A204.1 (cell line): ENCODE results near the gene ANO10.
"Not testable (repeated sequence)": the region's sequence is repeated elsewhere in the genome, so short reads cannot be mapped to it uniquely, and the experiment has no call there.

Experiments
- FAIRE-seq: peaks from 2 replicates; lab custom pipeline; 2012; peaks lifted over from hg19 to GRCh38; lab: Jason Lieb, UNC

ANO10 gene

DNA sequence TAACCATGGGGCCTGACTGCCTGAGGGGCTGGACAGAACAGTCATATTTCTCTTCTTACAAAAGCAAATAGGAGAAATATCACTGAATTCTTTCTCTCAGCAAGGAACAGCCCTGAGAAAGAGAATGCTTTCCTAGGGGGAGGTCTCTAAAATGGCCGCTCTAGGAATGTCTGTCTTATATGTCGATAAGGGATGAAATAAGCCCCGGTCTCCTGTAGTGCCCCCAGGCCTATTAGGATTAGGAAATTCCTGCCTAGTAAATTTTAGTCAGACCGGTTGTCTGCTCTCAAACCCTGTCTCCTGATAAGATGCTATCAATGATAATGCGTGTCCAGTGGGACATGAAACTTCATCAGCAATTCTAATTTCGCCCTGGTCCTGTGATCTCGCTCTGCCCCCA lies 103.3 kb downstream of the ANO10 start:
- not testable (repeated sequence) for FAIRE-seq

DNA sequence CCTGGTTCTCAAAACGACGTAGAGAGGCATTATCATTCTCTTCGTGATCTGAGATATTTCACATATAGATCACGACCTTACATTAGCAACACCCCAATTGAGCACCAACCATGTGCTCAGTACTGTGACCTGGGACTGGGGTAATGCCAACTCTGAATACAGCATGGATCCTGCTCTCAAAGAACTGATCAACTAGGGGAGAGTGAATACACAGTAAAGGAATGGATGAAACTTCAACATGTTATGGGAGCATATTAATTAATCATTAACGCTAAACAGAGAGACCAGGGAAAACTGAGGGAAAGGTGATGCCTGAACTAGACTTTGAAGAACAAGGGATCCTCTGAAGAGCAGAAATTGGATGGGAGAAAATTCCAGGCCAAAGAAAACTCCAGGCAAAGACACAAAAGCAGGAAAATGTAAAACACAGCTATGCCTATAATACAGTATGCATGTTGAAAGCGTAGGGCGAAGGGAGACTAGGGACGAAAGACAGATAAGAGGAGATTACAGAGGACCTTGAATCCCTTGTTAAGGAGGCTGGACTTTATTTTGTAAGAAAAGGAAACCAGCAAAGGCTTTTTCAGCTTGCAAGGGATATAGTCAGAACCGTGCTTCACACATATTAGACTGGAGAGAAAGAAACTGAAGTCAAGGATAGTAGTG lies 105.7 kb downstream of the ANO10 start:
- FAIRE-seq, result no peak

DNA sequence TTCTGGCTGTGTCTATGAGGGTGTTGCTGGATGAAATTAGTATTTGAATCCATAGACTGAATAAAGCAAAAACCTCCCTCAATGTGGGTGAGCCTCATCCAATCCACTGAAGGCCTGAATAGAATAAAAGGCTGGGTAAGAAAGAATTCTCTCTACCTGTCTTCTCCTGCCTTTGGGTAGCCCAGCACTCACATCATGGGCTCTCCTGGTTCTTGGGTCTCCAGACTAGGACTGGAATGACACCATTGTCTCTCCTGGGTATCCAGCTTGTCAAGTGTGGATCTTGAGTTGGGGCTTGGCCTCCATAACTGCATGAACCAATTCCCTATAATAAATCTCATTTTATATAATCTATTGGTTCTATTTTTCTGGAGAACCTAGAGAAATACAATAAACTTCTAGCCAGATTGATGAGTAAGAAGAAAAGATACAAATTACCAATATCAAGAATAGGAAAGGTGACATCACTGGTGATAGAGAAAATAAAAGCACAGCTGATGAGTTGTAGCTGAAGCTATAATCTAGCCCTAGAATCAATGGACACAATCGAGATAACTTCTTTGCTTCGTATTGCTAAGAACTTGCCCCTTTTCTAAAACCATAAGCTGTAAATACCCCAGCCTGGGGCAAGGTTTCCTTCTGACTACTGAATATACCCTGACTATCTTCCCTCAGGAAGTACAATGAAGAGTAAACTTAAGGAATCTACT lies 106.4 kb downstream of the ANO10 start:
- FAIRE-seq, result no peak

DNA sequence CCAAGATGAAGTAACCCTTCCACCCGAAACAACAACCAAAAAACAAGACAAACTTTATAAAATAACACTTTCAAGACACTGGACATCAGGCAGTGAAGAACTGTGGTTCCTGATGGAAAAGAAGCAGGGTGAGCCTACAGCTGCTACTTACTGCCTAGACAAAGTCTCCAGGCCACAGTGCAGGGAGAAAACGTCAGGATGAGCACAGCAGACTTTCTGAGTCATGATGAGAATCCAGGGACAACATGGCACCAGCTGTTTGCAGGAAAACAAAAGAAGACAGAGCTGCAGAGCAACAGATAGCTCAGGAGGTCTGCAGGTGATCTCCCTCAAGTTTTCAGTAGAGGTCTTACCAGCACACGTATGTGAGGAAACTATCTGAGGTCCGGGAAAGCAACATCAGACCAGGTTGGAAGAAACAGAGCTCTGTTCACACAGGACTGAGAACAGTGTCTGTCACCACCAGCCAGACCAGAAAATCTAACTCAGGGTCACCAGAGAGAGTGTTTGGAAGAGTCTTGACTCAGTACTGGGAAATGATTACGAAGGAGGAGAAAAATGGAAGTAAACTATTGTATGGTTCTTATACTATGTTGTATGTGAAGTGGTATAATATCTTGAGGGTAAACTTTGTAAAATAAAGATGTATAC lies 108.9 kb downstream of the ANO10 start:
- no peak for FAIRE-seq

DNA sequence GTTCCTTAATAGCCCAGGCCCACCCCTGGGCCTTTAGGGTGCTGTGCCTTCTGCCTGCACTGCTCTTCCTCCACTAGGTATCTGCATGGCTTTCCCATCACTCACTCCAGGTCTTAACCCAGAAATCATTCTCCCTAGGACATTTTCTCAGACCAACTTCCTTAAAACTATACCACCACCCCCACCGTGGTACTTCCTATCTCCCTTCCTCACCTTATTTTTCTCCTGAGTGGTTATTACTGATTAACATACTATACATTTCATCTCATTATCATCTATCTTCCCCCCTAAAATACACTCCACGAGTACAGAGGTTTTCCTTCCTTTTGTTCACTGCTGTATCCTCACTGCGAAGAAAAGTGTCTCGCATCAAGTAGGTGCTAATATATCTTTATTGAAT lies 115.2 kb downstream of the ANO10 start:
- FAIRE-seq, result no peak

DNA sequence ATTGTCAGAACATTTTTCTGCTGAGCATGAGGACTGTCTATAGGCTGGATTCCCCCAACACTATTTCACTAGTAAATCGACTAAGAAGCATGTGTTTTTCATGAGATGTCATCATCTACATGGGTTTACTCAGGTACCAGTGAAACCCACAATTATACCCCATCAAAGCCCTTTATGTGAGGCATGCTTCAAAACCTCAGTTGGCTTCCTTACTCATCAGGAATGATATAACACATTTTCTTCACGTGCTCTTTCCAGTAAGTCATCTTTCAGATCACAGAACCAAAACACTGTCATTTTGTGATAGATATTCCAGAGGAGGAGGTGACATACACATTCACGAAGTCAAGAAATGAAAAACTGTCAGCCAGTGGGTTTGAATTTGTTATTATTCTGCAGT lies 116.5 kb downstream of the ANO10 start:
- no peak for FAIRE-seq

DNA sequence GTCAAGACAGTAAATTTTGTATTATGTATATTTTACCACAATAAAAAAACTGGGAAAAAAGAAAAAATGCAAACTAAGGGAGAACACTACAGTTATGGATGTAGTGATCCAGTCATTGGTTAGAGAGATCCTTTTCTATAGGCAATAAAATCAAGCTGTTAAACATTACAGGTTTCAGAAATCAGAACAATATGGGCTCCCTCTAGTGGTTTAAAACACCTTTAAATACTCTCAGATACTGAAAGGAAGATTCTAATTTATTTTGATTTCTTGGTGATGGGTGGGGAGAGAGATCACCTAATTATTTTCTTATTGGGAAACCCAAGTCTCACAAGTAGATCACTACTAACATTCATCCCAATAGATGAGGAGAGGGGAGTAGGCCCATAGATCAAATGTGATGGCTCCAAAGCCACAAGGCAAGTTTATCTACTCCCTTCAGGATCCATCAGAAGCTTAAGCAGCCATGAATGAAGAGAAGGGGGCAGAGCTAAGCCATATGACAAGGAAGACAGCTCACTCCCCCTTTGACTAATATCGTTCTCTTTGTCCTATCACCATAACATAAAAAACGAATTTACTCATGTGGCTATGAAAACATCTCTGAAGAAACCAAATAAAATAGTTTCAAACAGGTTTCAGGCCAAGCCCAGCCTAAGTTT lies 118.6 kb downstream of the ANO10 start:
- peak; percentile 80 for FAIRE-seq

DNA sequence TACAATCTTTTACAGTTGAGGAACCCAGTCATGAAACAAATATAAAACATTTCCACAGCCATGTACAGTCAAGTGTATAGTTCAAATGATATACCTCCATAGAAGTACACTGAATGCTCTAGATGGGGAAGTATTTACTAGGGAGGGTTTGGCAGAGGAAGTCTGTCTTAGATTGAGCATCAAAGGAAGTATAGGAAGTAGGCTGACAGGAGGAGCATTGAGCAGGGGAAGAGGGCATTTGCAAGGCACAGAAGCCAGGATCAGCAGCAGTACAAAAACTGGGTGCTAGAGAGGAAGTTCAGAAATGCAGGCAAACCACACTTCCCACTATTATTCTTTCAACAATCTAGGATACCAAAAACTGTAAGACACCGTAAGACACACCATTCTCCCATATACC lies 122.6 kb downstream of the ANO10 start:
- FAIRE-seq, result no peak

DNA sequence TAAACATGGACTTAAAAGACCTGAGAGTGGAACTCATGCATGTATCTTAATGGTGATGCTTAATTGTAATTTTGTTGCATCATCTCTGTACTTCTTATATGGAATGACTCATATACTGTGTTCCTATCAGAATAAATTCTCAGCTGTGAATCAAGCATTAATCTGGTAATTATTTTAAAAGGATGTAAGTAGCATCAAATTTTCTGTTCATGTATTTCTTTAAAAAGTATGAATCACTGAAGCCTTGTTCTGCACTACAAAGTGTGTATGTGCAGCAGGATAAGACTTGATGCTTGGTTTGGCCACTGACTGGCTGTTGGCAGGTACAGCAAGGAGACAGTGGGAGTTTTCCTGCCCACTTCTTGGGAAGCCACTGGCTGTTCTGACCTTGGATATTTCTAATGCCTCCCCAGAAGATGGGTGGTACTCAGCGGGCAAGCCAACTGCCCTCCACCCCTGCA lies 123.9 kb downstream of the ANO10 start:
- no peak for FAIRE-seq

DNA sequence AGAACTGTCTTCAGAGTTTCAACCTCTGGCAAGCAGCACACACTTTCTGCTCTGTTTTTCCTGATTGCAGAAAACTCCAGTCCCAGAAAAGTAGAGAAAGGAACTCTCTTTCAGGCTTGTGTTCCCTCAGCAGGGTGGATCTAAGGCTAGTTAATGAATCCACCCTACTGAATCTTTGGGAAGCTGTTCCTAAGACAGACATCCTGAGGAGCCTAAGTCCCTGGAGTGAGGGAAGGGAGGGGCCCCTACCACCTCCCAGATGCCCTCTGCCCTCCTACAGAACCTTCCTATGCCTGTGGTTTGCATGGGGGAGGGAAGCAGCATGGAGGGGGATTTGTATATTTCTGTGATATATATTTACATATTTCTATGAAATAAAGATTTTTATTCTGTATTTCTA lies 124.4 kb downstream of the ANO10 start:
- FAIRE-seq, result no peak

DNA sequence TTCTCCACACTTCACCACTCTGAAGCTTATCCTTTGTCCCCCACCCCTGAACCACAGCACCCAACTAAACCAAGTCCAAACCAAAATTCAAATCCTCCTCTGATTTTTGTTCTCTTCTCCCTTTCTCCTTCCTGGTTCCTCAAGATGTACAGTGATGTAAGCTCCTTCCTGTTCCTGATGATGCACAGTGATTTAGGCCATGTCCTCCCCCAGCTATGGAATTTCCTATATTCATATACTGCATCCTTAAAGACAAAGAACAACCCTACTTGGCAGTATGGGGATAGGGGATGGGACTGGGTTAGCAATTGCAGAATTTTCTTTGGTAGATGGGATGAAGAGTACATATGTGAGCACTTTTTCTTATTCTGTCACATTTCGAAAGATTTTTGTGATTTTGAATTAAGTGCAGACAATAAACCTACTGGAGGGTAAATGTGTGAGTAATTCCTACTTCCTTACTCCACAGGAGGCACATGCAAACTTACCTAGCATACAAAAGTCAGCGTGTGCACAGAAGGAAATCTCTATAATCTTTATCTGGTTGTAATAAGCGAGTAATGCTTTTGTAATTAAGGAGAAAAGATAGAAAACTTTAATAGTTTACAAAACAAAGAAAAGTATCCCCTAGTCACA lies 125.0 kb downstream of the ANO10 start:
- FAIRE-seq, result no peak

DNA sequence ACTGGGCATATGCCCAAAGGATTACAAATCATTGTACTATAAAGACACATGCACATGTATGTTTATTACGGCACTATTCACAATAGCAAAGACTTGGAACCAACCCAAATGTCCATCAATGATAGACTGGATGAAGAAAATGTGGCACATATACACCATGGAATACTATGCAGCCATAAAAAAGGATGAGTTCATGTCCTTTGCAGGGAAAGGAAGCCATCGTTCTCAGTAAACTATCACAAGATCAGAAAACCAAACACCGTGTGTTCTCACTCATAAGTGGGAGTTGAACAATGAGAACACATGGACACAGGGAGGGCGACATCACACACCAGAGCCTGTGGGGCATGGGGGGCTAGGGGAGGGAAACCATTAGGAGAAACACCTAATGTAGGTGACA lies 128.9 kb downstream of the ANO10 start:
- FAIRE-seq, result not testable (repeated sequence)

DNA sequence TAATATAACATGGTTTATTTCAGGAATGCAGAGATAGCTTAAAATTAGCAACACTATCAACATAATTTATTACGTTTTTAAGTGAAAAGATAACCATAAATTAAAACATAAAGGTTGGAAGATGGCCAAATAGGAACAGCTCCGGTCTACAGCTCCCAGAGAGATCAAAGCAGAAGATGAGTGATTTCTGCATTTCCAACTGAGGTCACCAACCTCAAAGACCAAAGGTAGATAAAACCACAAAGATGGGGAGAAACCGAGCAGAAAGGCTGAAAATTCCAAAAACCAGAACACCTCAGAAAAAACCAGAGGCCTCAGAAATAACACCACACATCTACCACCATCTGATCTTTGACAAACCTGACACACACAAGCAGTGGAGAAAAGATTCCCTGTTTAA lies 130.0 kb downstream of the ANO10 start:
- not testable (repeated sequence) for FAIRE-seq

DNA sequence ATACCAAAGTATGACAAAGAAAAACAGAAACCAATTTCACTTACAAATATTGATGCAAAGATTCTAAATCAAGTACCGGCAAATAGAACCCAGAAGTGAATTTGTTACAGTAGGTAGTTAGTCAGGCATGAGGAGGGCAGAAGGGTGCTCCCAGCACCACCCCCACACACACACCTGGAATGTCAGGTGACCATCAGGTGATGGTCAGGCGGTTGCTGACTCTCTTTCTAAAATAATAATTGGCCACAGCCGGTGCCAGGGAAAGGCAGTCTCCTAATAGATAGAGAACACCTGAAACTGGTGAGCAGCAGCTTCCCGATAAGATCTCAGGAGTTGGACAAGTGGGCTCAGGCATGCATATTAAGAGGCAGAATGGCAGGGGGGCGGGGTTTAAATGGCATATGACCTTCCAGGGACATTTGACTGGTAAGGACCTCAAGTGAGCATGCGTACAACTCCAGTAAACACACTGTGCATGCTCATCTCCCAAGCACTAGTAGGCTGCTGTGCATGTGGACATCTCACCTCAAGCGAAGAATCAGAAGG lies 131.1 kb downstream of the ANO10 start:
- FAIRE-seq, result no peak

DNA sequence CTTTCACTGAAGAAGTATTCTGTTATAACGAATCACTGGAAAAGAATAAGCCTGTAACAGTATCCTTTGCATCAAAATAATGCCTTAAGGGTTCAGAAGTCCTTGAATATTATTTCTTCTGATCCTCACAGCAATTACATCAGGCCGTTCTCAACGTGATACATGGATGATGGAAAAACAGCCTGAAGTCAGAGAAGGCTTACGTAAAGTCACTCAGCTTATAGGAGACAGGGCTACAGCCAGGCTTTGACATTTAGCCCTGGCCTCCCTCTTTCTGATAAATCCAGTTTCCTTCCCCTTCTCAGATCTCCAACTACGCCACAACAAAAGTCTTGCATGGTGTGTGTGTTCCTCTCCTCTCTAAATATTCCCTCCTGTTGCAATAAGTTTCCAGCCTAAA lies 131.9 kb downstream of the ANO10 start:
- no peak for FAIRE-seq

DNA sequence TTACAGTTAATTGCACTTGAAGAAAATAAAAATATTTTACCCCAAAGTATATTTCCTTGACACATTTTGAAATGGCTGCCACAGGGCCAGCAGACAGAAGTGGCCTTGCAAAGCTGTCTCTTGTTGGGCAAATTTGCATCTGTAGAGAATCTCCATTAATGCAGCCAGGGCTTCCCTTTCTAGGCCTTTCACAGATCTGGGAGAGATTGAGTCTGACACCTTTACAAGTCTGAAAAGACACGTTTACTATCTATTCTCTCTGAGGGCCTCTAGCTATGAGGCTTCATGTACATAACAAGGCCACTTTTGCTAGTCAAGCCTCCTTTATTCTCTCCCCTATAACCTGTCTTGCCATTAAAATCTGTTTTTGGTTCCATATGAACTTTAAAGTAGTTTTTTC lies 135.9 kb downstream of the ANO10 start:
- no peak for FAIRE-seq

DNA sequence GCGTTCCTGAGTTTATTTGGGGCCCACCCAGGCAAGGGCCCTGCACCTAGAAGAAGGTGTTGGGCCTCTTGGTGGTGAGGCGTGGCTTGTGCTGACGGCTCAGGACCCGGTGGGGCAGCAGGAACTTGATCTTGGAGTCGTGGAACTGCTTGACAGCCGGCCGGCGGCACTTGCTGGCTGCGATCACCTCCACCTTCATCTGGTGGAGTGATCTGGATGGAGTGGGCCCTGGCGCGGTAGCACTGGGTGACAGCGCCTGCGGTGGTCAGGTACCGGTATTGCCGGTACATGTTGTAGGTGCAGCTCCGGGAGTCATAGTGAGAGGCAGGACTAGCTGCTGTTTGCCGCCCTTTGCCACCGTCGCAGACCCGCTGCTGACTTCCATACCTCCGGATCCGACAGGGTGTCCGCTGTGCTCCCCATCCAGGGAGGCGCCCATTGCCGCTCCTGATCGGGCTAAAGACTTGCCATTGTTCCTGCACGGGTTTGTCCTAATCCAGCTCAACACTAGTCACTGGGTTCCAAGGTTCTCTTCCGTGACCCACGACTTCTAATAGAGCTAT lies 136.8 kb downstream of the ANO10 start:
- no peak for FAIRE-seq

DNA sequence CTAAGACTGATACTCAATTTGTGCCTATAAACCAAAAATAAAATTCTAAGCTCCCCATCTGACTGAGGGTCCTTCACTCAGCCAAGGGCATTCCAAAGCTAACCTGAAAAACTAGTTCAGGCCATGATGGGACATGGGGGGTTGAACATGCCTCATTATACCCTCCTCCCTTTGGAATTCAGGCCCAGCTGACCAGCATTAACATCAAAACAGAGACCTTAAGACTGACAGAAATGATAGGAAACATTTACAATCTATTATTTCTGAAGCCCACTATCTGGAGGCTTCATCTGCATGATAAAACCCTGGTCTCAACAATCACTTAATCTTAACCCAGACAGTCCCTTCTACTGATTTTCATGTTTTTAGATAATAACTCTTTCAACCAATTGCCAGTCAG lies 140.4 kb downstream of the ANO10 start:
- FAIRE-seq, result no peak

DNA sequence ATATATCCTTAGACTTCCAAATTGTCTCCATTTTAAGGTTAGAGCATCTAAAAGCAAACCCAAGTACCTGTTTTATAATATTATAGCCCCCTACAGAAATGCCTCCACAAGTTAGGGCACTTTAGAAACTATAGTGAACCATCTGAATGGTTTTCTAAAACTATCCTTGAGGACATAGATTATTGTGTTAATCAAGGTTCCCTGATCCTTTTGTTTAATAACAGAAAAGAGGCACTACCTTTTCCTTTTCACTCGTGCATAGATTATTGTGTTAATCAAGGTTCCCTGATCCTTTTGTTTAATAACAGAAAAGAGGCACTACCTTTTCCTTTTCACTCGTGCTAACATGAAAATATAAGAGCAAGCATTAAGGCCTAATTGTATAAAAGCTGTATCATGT lies 143.0 kb downstream of the ANO10 start:
- FAIRE-seq, result not testable (repeated sequence)

DNA sequence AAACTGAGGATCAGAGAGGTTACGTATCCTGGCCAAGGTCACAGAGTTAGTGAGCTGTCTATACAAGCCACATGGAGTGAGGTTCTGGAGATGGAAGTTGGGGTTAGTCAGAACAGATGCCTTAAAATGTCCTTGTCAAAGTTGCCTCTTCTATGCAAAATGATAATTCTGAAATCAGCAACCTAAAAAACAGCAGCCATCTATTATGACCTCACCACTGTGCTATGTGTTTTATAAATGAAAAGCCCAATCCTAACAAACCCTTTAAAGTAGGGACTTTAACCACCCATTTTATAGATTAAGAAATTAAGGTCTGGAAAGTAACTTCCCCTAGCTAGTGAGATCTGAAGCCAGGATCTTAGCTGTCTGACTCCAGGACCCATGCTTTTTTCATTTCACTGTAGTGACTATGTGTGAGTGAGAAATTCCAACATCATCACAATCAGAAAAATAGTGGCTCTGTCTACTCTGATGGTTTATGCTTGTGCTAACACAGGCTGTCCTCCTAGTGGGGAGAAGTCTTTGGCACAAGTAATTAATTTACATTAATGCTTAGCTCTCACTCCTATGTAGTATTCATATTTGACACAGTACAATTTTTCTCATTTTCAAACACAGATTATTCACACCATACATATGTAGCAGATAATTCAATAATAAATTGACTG lies 143.6 kb downstream of the ANO10 start:
- FAIRE-seq, result no peak

DNA sequence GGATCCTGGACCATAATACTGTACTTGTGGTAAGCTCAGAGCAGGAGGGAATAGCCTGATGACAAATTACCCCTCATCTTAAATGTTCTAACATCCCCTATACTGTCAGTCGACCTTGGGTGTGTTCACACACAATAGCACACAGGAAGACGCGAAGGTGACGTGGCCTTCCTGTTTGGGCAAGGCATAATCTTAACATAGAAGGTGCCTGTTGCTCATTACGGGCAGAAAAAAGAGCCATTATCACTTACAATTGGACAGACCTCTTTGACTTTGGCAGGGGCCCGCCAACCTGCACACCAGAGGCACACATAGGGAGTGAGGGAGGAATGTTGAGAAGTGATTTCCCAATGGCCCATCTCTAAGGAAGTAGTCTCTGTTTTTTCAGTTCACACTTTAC lies 144.2 kb downstream of the ANO10 start:
- FAIRE-seq, result no peak
